Natural killer cell (primary cell): Measurements from ENCODE around the gene KLHL3. TPM values are rescaled to one million over a fixed set of nuclear protein-coding genes. Genes with fewer than 3 reads are reported as not detected.

Experiments
- ATAC-seq, 3 donors: fragments of 150-1000 bp in 2 of 3; fragments of 200-7000 bp in 1 of 3; cut with Tn5 transposase; 1 replicate in 1 of 3; 2 replicates in 2 of 3; pipeline ENCODE4 v1.10.0; 2021; ENCODE audit warnings: mild to moderate bottlenecking in 2 of 3, moderate library complexity in 2 of 3
- DNase-seq, 2 donors: peaks; one replicate each; pipeline versions ENCODE4 v3.0.0 to v3.0.0-alpha.2; 2013 to 2021; ENCODE audit warnings: mixed read lengths in 1 of 2
- H3K27ac ChIP-seq: one replicate; pipeline ENCODE4 v1.5.1; 2013; ENCODE audit warnings: mild to moderate bottlenecking, low read length
- H3K27me3 ChIP-seq: one replicate; pipeline ENCODE4 v1.6.1; 2013; ENCODE audit warnings: low read length; ENCODE audit not compliant: control insufficient read depth, insufficient read depth
- H3K36me3 ChIP-seq: one replicate; pipeline ENCODE4 v1.6.1; 2013; ENCODE audit warnings: low read length; ENCODE audit not compliant: control insufficient read depth, insufficient read depth
- H3K4me1 ChIP-seq: one replicate; pipeline ENCODE4 v1.6.1; 2013; ENCODE audit warnings: low read length; ENCODE audit not compliant: control insufficient read depth, insufficient read depth
- H3K4me3 ChIP-seq: one replicate; pipeline ENCODE4 v1.5.1; 2013; ENCODE audit warnings: low read length
- H3K9me3 ChIP-seq: one replicate; pipeline ENCODE4 v1.6.1; 2013; ENCODE audit warnings: low read length; ENCODE audit not compliant: control insufficient read depth, insufficient read depth
- H3K27ac Mint-ChIP-seq, 2 donors: one replicate each; pipeline ENCODE4 v1.8.0; 2022; ENCODE audit warnings: mild to moderate bottlenecking in 2 of 2, mixed read lengths in 2 of 2, moderate library complexity in 1 of 2
- H3K27me3 Mint-ChIP-seq, 2 donors: one replicate each; pipeline ENCODE4 v1.8.0; 2022; ENCODE audit warnings: low read depth in 2 of 2, mixed read lengths in 2 of 2
- H3K36me3 Mint-ChIP-seq: one replicate; pipeline ENCODE4 v1.8.0; 2022; ENCODE audit warnings: mixed read lengths
- H3K4me1 Mint-ChIP-seq, 2 donors: one replicate each; pipeline ENCODE4 v1.8.0; 2022; ENCODE audit warnings: mixed read lengths in 2 of 2
- H3K4me3 Mint-ChIP-seq: one replicate; pipeline ENCODE4 v1.8.0; 2022; ENCODE audit warnings: mild to moderate bottlenecking, moderate library complexity, mixed read lengths
- H3K9me3 Mint-ChIP-seq, 2 donors: one replicate each; pipeline ENCODE4 v1.8.0; 2022; ENCODE audit warnings: mixed read lengths in 2 of 2
- CTCF ChIP-seq: fragments of 200-600 bp; IDR thresholded peaks from one replicate; pipeline ENCODE4 v1.8.0; 2022; ENCODE audit warnings: antibody characterized with exemption
- WGBS: methylation state at CpG from one replicate; pipeline ENCODE4 v1.1.7; 2013; ENCODE audit warnings: missing lambda C conversion rate; ENCODE audit not compliant: insufficient coverage; 5-methylcytosine and 5-hydroxymethylcytosine counted together
- intact Hi-C: fragments of 100-400 bp; cut with micrococcal nuclease; formaldehyde crosslinking; loops from one replicate; pipeline ENCODE4 v1.14.2; 2022
- total RNA-seq, 4 donors: library from RNA; stranded (reverse); fragments of 120-200 nt in 1 of 4; gene quantifications; one replicate each; pipeline versions ENCODE4 v1.2.3 to v1.2.4, GENCODE V29; 2013 to 2022

KLHL3 gene
- total RNA-seq, 3 donors from 2014 or later (not counting 1 experiment from before 2014, with no cell fraction given) = 11.2 to 14.0 (median 13.2) TPM

GRCh38 chr5:137672001-137672400 is 63.9 kb downstream of the KLHL3 start:
- Histone ChIP-seq H3K9me3 (no peaks in the 10 kb centered on the region), H3K36me3 (no peaks in the 10 kb centered on the region), H3K27ac (no peak overlapping the region), H3K4me1 (no peaks in the 10 kb centered on the region), H3K4me3 (no peak overlapping the region), H3K27me3 (no peaks in the 10 kb centered on the region)
- no peaks in the 10 kb centered on the region for H3K27me3 Mint-ChIP-seq
- no peak overlapping the region for H3K4me3 Mint-ChIP-seq
- H3K4me1 Mint-ChIP-seq = peaks cover 0 to 7% of the 10 kb centered on the region in 2 donors
- DNase-seq = no peak
- WGBS = 87% methylated on average over 6 of the region's 6 CpGs
- TF ChIP-seq CTCF = no peak
- intact Hi-C loops = no loop called here
- no peaks in the 10 kb centered on the region for H3K36me3 Mint-ChIP-seq
- ATAC-seq = no peak
- no peak overlapping the region for H3K27ac Mint-ChIP-seq
- H3K9me3 Mint-ChIP-seq = no peaks in the 10 kb centered on the region

- intact Hi-C loops = no loop called here
Measured at GRCh38 chr5:137669811-137670210, 66.1 kb downstream of the KLHL3 start.

GRCh38 chr5:137668637-137669036 is 67.3 kb downstream of the KLHL3 start:
- Mint-ChIP-seq H3K27me3 (no peaks in the 10 kb centered on the region), H3K4me1 (peaks cover 13 to 20% of the 10 kb centered on the region in 2 donors), H3K9me3 (no peaks in the 10 kb centered on the region), H3K4me3 (no peak overlapping the region), H3K36me3 (no peaks in the 10 kb centered on the region), H3K27ac (no peak overlapping the region)
- Histone ChIP-seq H3K4me3 (no peak overlapping the region), H3K36me3 (no peaks in the 10 kb centered on the region), H3K4me1 (peaks cover 7% of the 10 kb centered on the region), H3K27ac (no peak overlapping the region), H3K9me3 (no peaks in the 10 kb centered on the region), H3K27me3 (no peaks in the 10 kb centered on the region)
- WGBS = 98% methylated on average over 5 of the region's 5 CpGs
- no peak for TF ChIP-seq CTCF
- intact Hi-C loops = no loop called here
- no peak for ATAC-seq
- DNase-seq = no peak

More at GRCh38 chr5:137669811-137670210, 66.1 kb downstream of the KLHL3 start:
- DNase-seq (no peak), ATAC-seq (no peak)
- Histone ChIP-seq H3K9me3 (no peaks in the 10 kb centered on the region), H3K27me3 (no peaks in the 10 kb centered on the region), H3K4me1 (peaks cover 7% of the 10 kb centered on the region), H3K4me3 (no peak overlapping the region), H3K36me3 (no peaks in the 10 kb centered on the region), H3K27ac (no peak overlapping the region)
- WGBS = 87% methylated on average over 2 of the region's 4 CpGs
- no peak overlapping the region for H3K27ac Mint-ChIP-seq
- H3K9me3 Mint-ChIP-seq = no peaks in the 10 kb centered on the region
- H3K4me1 Mint-ChIP-seq = peaks cover 13 to 20% of the 10 kb centered on the region in 2 donors
- no peak overlapping the region for H3K4me3 Mint-ChIP-seq
- H3K27me3 Mint-ChIP-seq = no peaks in the 10 kb centered on the region
- H3K36me3 Mint-ChIP-seq = no peaks in the 10 kb centered on the region
- TF ChIP-seq CTCF = no peak

- H3K9me3 Mint-ChIP-seq = no peaks in the 10 kb centered on the region
Measured at GRCh38 chr5:137667341-137667740, 68.5 kb downstream of the KLHL3 start.

More at GRCh38 chr5:137667341-137667740, 68.5 kb downstream of the KLHL3 start:
- Histone ChIP-seq H3K36me3 (no peaks in the 10 kb centered on the region), H3K4me3 (no peak overlapping the region), H3K4me1 (peaks cover 7% of the 10 kb centered on the region), H3K27ac (no peak overlapping the region), H3K27me3 (no peaks in the 10 kb centered on the region), H3K9me3 (no peaks in the 10 kb centered on the region)
- no peak overlapping the region for H3K27ac Mint-ChIP-seq
- intact Hi-C loops = no loop called here
- TF ChIP-seq CTCF = no peak
- H3K4me3 Mint-ChIP-seq = no peak overlapping the region
- no peaks in the 10 kb centered on the region for H3K36me3 Mint-ChIP-seq
- ATAC-seq = no peak
- H3K27me3 Mint-ChIP-seq = no peaks in the 10 kb centered on the region
- DNase-seq = no peak
- peaks cover 13 to 20% of the 10 kb centered on the region in 2 donors for H3K4me1 Mint-ChIP-seq
